ENCODE data around the gene GABBR2. TPM values are rescaled to one million over a fixed set of nuclear protein-coding genes. Genes with fewer than 3 reads are reported as not detected.

The GABBR2 gene
- total and polyA plus RNA-seq, 9 of the 15 experiments (the other 6 are each of a cell fraction or from before 2014, with no cell fraction given), result 0.15 to 1.9 (median 0.32) TPM

GRCh38 chr9:98256756-98257155, 452.0 kb downstream of the GABBR2 start (continued):
- peak; percentile 88 for TF ChIP-seq E4F1 (CRISPR knock-in tag; IDR thresholded peaks at IDR 0.05; ENCODE audit: borderline replicate concordance)
- no peak for TF ChIP-seq PURB (CRISPR knock-in tag; IDR thresholded peaks at IDR 0.05; ENCODE audit: low read depth)
- TF ChIP-seq SMARCB1 (IDR thresholded peaks at IDR 0.05; ENCODE audit: insufficient read length, low read depth), result no peak
- no peak for TF ChIP-seq HMGN3 (IDR thresholded peaks at IDR 0.05; ENCODE audit: borderline replicate concordance, extremely low read depth, insufficient read length, low read depth, low read length)
- TF ChIP-seq CEBPG (CRISPR knock-in tag; IDR thresholded peaks at IDR 0.05), result no peak
- peak in 1 of 2 experiments; percentile 43; a peak in 2 of 4 replicates for TF ChIP-seq CEBPG (tag; conservative IDR thresholded peaks at IDR 0.05 in 1 of 2, IDR thresholded peaks at IDR 0.05 in 1 of 2)
- TF ChIP-seq CEBPB (tag; IDR thresholded peaks at IDR 0.05), result peak; percentile 70
- TF ChIP-seq ZNF146 (CRISPR knock-in tag; IDR thresholded peaks at IDR 0.05; ENCODE audit: unreplicated experiment), result no peak
- no peak for TF ChIP-seq LEF1 (IDR thresholded peaks at IDR 0.05)
- TF ChIP-seq ARID3B (CRISPR knock-in tag; IDR thresholded peaks at IDR 0.05; ENCODE audit: borderline replicate concordance), result no peak
- no peak for TF ChIP-seq ZNF3 (CRISPR knock-in tag; IDR thresholded peaks at IDR 0.05)

Data from K562 (cell line).